Esophagus squamous epithelium (tissue), 5 donors: ENCODE results near the gene SGMS1. TPM values are rescaled to one million over a fixed set of nuclear protein-coding genes. Genes with fewer than 3 reads are reported as not detected.

Experiments
- DNase-seq: peaks from one replicate; lab custom pipeline; 2025; lab: John Stamatoyannopoulos, UW
- H3K27ac ChIP-seq, 4 donors: fragments of 200-600 bp; sonication (generic); one replicate each; pipeline ENCODE4 v1.5.1; 2016 to 2019; ENCODE audit warnings: mild to moderate bottlenecking in 1 of 4
- H3K27me3 ChIP-seq, 4 donors: fragments of 200-600 bp; sonication (generic); 1 replicate in 3 of 4; 2 replicates in 1 of 4; pipeline versions ENCODE4 v1.5.1 to v1.6.0; 2017 to 2021; ENCODE audit warnings: antibody characterized with exemption in 1 of 4
- H3K36me3 ChIP-seq, 3 donors: fragments of 200-600 bp; sonication (generic); one replicate each; pipeline ENCODE4 v1.5.1; 2016 to 2019
- H3K4me1 ChIP-seq, 3 donors: fragments of 200-600 bp; sonication (generic); one replicate each; pipeline ENCODE4 v1.5.1; 2017 to 2019
- H3K4me3 ChIP-seq, 4 donors: fragments of 200-600 bp; sonication (generic); 1 replicate in 3 of 4; 2 replicates in 1 of 4; pipeline ENCODE4 v1.5.1; 2016 to 2019; ENCODE audit warnings: mild to moderate bottlenecking in 2 of 4, moderate library complexity in 1 of 4
- H3K9me3 ChIP-seq, 3 donors: fragments of 200-600 bp; sonication (generic); one replicate each; pipeline ENCODE4 v1.5.1; 2016 to 2019
- POLR2A ChIP-seq, 4 donors: fragments of 450-650 bp; IDR thresholded peaks; one replicate each; pipeline ENCODE4 v1.6.1; 2017; ENCODE audit warnings: antibody characterized with exemption in 4 of 4, mild to moderate bottlenecking in 4 of 4, moderate library complexity in 3 of 4
- WGBS, 2 donors: methylation state at CpG; one replicate each; pipeline ENCODE4 v1.1.5; 2018; 5-methylcytosine and 5-hydroxymethylcytosine counted together
- intact Hi-C: fragments of 100-400 bp; cut with DNase I; formaldehyde crosslinking; loops from one replicate; pipeline ENCODE4 v1.15.0; 2022
- total RNA-seq, 4 donors: library from RNA; depleted of rRNA; stranded (reverse); fragments of >200 nt; gene quantifications; one replicate each; pipeline ENCODE4 v1.1.0, GENCODE V29; 2016
- TF ChIP-seq, protein P1 (sequence below), 6 experiments: fragments of 450-650 bp in 4 of 6; fragments of 200-600 bp in 2 of 6; sonication (generic) in 2 of 6; IDR thresholded peaks; one replicate each; pipeline ENCODE4 v1.5.1; 2016 to 2019; ENCODE audit warnings: antibody characterized with exemption in 6 of 6, mild to moderate bottlenecking in 4 of 6, moderate library complexity in 4 of 6
- donor health status: DM: yes; HTN: yes; CAD: no.

Gene SGMS1
- total RNA-seq, 4 donors from 2014 or later = 39.4 to 64.1 (median 54.9) TPM

DNA sequence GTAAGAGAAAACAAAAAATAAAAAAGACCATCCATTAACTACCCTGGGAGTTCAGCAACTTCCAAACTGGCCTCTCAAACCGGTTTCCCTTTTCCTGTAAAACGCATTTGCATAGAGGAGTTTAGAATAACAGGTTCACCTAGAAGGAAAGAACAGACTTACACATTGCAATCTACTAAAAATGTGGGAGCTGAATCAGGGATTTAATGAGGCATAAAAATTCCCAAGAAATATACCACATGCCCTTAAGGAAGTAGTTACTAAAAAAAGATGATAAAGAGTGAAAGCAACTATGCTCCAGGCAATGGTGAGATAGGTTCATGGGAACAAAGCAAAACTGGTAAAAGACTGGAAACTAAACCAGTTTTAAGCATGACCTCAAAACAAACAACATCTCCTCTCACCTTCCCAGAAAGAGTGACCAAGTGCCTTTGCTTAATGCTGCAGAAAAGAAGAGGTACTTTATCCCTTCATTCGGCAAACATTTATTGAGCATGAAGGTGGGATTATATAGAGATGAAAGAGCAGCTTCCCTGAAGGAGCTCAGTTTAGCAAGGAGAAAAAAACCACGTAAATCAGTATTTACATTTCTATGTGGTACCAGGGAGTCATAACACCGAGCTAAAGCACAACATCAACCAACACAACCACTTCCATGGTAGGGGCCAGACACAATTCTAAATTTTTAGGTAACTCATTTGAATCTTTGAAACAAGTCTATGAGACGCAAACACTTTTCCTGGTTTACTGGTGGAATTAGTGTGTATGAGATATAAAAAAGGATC is 152.8 kb downstream of the SGMS1 start:
- Histone ChIP-seq H3K9me3 (no peaks in the 10 kb centered on the region), H3K27ac (peak overlapping the region; percentile 37 to 60 (median 45)), H3K36me3 (no peaks in the 10 kb centered on the region), H3K4me3 (peak overlapping the region in 1 of 4 donors; percentile 14), H3K27me3 (no peaks in the 10 kb centered on the region), H3K4me1 (peaks cover 13 to 30% (median 25%) of the 10 kb centered on the region in 3 donors)
- intact Hi-C loops = no loop called here
- no peak for TF ChIP-seq POLR2A (IDR thresholded peaks at IDR 0.05)
- TF ChIP-seq, protein P1, sequence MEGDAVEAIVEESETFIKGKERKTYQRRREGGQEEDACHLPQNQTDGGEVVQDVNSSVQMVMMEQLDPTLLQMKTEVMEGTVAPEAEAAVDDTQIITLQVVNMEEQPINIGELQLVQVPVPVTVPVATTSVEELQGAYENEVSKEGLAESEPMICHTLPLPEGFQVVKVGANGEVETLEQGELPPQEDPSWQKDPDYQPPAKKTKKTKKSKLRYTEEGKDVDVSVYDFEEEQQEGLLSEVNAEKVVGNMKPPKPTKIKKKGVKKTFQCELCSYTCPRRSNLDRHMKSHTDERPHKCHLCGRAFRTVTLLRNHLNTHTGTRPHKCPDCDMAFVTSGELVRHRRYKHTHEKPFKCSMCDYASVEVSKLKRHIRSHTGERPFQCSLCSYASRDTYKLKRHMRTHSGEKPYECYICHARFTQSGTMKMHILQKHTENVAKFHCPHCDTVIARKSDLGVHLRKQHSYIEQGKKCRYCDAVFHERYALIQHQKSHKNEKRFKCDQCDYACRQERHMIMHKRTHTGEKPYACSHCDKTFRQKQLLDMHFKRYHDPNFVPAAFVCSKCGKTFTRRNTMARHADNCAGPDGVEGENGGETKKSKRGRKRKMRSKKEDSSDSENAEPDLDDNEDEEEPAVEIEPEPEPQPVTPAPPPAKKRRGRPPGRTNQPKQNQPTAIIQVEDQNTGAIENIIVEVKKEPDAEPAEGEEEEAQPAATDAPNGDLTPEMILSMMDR (IDR thresholded peaks at IDR 0.05) = no peak
- WGBS, 2 donors = 40 to 43% methylated on average over 6 of the region's 6 CpGs
- DNase-seq = no peak

DNA sequence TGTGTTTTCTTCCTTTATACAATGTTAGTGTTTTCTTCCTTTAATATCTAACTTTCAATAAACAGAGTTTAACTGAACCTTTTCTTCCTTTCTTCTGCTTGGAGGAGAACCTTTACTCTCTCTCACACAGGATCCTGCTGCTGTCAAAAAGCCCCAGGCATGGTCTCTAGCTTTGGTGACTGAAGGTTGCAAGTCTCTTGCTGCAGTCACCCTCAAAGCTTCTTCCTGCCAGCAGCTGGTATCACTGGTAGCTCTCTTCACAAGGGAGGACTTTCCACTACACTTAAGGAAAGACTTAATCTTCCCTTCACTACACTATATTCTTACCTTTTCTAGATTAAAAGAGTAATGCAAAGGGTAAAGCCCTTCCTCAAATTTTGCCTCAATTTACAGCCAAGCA is 153.4 kb downstream of the SGMS1 start:
- peak overlapping the region in 3 of 4 donors; percentile 37 to 60 (median 44) for H3K27ac ChIP-seq
- TF ChIP-seq, protein P1 (IDR thresholded peaks at IDR 0.05) = no peak
- TF ChIP-seq POLR2A (IDR thresholded peaks at IDR 0.05) = no peak
- peak overlapping the region in 1 of 4 donors; percentile 14 for H3K4me3 ChIP-seq
- no peaks in the 10 kb centered on the region for H3K36me3 ChIP-seq
- H3K4me1 ChIP-seq = peaks cover 13 to 30% (median 25%) of the 10 kb centered on the region in 3 donors
- H3K9me3 ChIP-seq = no peaks in the 10 kb centered on the region
- DNase-seq = no peak
- H3K27me3 ChIP-seq = no peaks in the 10 kb centered on the region
- intact Hi-C loops = no loop called here

DNA sequence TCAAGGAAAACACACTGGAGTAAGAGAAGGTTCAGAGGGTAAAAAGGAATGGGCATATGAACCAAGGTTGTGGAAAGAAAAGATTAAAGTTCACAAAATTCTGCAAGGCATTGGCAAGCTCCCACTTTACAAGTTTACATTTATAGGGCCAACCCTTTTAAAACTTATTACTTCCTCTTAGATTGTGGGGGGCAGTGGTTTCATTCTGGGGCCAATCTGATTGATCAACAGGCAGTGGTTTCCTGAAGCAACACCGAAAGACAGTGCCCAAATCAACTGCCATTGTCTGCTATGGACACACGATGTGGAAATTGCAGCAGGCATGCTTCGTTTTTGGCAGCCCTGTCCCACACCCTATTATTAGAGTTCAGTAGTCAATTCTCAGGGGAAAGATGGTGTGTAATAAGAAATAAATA is 154.0 kb downstream of the SGMS1 start:
- 12 to 18% methylated on average over 3 of the region's 3 CpGs for WGBS, 2 donors
- peak overlapping the region in 3 of 4 donors; percentile 37 to 60 (median 44) for H3K27ac ChIP-seq
- intact Hi-C loops = no loop called here
- no peak for TF ChIP-seq POLR2A (IDR thresholded peaks at IDR 0.05)
- TF ChIP-seq, protein P1 (IDR thresholded peaks at IDR 0.05) = no peak
- H3K27me3 ChIP-seq = no peaks in the 10 kb centered on the region
- H3K4me3 ChIP-seq = no peak overlapping the region
- no peaks in the 10 kb centered on the region for H3K9me3 ChIP-seq
- H3K36me3 ChIP-seq = no peaks in the 10 kb centered on the region
- DNase-seq = no peak
- peaks cover 13 to 30% (median 25%) of the 10 kb centered on the region in 3 donors for H3K4me1 ChIP-seq

DNA sequence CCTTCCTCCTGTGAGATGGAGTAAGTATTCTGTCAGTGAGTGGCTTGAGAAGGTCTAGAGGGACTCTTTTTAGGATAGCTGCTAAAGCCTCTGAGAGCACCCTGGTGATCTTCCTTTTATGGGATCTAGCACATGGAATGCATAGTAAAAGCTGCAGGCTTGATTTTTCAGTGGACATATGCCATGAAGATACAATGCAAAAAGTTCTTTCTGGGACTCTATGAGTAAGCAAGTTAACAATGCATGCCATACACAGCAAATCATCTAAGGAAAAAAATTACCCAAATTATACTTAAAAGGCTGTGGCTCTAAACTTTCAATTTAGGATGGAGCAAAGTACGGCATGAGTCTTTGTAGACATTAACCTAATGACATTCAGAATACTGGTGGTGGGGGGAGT is 154.5 kb downstream of the SGMS1 start:
- no peak for DNase-seq
- WGBS, 2 donors = 67 to 69% methylated on average over 1 of the region's 1 CpG
- TF ChIP-seq POLR2A (IDR thresholded peaks at IDR 0.05) = no peak
- TF ChIP-seq, protein P1 (IDR thresholded peaks at IDR 0.05) = no peak
- intact Hi-C loops = no loop called here
- H3K27ac ChIP-seq = no peak overlapping the region
- H3K9me3 ChIP-seq = no peaks in the 10 kb centered on the region
- H3K4me1 ChIP-seq = peaks cover 13 to 30% (median 25%) of the 10 kb centered on the region in 3 donors
- no peaks in the 10 kb centered on the region for H3K27me3 ChIP-seq
- no peak overlapping the region for H3K4me3 ChIP-seq
- H3K36me3 ChIP-seq = no peaks in the 10 kb centered on the region

DNA sequence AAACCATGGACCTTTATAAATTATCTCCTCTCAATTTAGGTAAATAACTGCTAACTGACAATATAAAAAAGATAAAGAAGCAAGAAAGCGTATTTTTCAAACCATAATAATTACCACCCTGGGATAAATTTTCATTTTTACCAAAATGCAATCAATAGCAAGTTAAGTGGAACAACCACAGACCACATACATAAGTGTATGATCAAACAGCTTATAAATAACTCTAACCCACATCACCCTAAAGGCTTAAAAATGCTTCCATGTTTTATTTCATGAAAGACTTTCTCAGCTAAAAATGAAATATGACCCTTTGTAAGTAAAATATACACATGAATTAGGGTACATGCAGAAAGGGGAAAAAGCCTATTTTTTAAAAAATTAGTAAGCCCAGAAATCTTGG is 156.5 kb downstream of the SGMS1 start:
- no peaks in the 10 kb centered on the region for H3K27me3 ChIP-seq
- no peak overlapping the region for H3K4me3 ChIP-seq
- WGBS, 2 donors = 88 to 90% methylated on average over 1 of the region's 1 CpG
- intact Hi-C loops = no loop called here
- H3K9me3 ChIP-seq = no peaks in the 10 kb centered on the region
- peaks cover 13 to 30% (median 22%) of the 10 kb centered on the region in 3 donors for H3K4me1 ChIP-seq
- H3K36me3 ChIP-seq = no peaks in the 10 kb centered on the region
- TF ChIP-seq, protein P1 (IDR thresholded peaks at IDR 0.05) = no peak
- no peak for TF ChIP-seq POLR2A (IDR thresholded peaks at IDR 0.05)
- no peak overlapping the region for H3K27ac ChIP-seq
- DNase-seq = no peak
